ENCODE data around the gene CST5.
"Not testable (repeated sequence)": the region's sequence is repeated elsewhere in the genome, so short reads cannot be mapped to it uniquely, and the experiment has no call there.

CST5 gene

DNA sequence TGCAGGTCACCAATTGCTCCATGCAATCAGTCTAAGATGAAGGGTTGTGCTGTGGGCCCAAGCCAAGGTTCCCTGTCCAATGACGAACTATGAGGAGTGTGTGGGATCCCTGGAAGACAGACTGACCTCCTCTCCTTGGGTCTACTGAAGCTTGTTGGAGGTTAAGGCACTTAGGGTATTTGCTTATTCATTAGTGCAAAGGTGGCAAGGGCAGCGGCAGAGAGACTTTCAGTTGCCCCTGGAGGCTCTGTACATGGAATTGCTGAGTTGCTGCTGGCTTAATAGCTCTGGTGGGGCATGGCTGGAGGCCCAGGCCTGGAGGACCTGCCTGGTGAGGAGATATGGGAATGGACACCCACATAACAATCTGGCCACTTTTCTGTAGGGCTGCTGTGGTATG, 29.8 kb upstream of the CST5 start:
- Histone ChIP-seq H3K27me3 (replicated peaks; ENCODE audit: insufficient read depth, low read length) (no peaks in the 10 kb centered on the region), H4K20me1 (ENCODE audit: insufficient read depth, low read length) (no peaks in the 10 kb centered on the region), H3K4me1 (ENCODE audit: low read length) (no peaks in the 10 kb centered on the region), H3K79me2 (ENCODE audit: low read length) (no peaks in the 10 kb centered on the region), H3K4me3 (ENCODE audit: low read length) (no peak overlapping the region), H3K4me2 (ENCODE audit: low read depth, low read length) (no peak overlapping the region), H3F3A (ENCODE audit: insufficient read depth, low read length) (no peaks in the 10 kb centered on the region), H3K36me3 (replicated peaks; ENCODE audit: insufficient read depth, low read length) (no peaks in the 10 kb centered on the region), H3K9me3 (replicated peaks; ENCODE audit: insufficient read depth, low read length) (no peaks in the 10 kb centered on the region), H3K9me2 (replicated peaks; ENCODE audit: insufficient read depth, low read length) (no peaks in the 10 kb centered on the region), H2AFZ (ENCODE audit: low read length) (no peak overlapping the region), H3K27ac (ENCODE audit: low read length) (no peak overlapping the region), H3K9ac (ENCODE audit: low read length) (no peak overlapping the region)
- TF ChIP-seq EZH2phosphoT487 (IDR thresholded peaks at IDR 0.05; ENCODE audit: low read length): no peak
- TF ChIP-seq, protein P1, sequence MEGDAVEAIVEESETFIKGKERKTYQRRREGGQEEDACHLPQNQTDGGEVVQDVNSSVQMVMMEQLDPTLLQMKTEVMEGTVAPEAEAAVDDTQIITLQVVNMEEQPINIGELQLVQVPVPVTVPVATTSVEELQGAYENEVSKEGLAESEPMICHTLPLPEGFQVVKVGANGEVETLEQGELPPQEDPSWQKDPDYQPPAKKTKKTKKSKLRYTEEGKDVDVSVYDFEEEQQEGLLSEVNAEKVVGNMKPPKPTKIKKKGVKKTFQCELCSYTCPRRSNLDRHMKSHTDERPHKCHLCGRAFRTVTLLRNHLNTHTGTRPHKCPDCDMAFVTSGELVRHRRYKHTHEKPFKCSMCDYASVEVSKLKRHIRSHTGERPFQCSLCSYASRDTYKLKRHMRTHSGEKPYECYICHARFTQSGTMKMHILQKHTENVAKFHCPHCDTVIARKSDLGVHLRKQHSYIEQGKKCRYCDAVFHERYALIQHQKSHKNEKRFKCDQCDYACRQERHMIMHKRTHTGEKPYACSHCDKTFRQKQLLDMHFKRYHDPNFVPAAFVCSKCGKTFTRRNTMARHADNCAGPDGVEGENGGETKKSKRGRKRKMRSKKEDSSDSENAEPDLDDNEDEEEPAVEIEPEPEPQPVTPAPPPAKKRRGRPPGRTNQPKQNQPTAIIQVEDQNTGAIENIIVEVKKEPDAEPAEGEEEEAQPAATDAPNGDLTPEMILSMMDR (IDR thresholded peaks at IDR 0.05; ENCODE audit: low read length): no peak
- TF ChIP-seq EZH2 (optimal IDR thresholded peaks at IDR 0.05; ENCODE audit: low read depth, low read length): no peak
- DNase-seq: no peak

- Histone ChIP-seq H3K9me2 (replicated peaks; ENCODE audit: insufficient read depth, low read length) (no peaks in the 10 kb centered on the region), H3K4me2 (ENCODE audit: low read depth, low read length) (no peak overlapping the region), H3K4me1 (ENCODE audit: low read length) (no peaks in the 10 kb centered on the region), H3K79me2 (ENCODE audit: low read length) (no peaks in the 10 kb centered on the region), H3K4me3 (ENCODE audit: low read length) (no peak overlapping the region), H3K27me3 (replicated peaks; ENCODE audit: insufficient read depth, low read length) (no peaks in the 10 kb centered on the region), H3F3A (ENCODE audit: insufficient read depth, low read length) (no peaks in the 10 kb centered on the region), H3K27ac (ENCODE audit: low read length) (no peak overlapping the region), H3K9ac (ENCODE audit: low read length) (no peak overlapping the region), H4K20me1 (ENCODE audit: insufficient read depth, low read length) (no peaks in the 10 kb centered on the region), H3K9me3 (replicated peaks; ENCODE audit: insufficient read depth, low read length) (no peaks in the 10 kb centered on the region), H3K36me3 (replicated peaks; ENCODE audit: insufficient read depth, low read length) (no peaks in the 10 kb centered on the region), H2AFZ (ENCODE audit: low read length) (no peak overlapping the region)
- TF ChIP-seq EZH2 (optimal IDR thresholded peaks at IDR 0.05; ENCODE audit: low read depth, low read length) (no peak), EZH2phosphoT487 (IDR thresholded peaks at IDR 0.05; ENCODE audit: low read length) (no peak)
- TF ChIP-seq, protein P1 (IDR thresholded peaks at IDR 0.05; ENCODE audit: low read length): no peak
- no peak for DNase-seq
These were observed 28.0 kb upstream of the CST5 start for GRCh38 chr20:23907579-23907978.

DNA sequence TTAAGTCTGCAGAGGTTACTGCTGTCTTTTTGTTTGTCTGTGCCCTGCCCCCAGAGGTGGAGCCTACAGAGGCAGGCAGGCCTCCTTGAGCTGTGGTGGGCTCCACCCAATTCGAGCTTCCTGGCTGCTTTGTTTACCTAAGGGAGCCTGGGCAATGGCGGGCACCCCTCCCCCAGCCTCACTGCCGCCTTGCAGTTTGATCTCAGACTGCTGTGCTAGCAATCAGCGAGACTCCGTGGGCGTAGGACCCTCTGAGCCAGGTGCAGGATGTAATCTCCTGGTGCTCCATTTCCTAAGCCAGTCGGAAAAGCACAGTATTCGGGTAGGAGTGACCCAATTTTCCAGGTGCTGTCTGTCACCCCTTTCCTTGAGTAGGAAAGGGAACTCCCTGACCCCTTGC, 22.8 kb upstream of the CST5 start:
- not testable (repeated sequence) for H3K36me3 ChIP-seq (replicated peaks; ENCODE audit: insufficient read depth, low read length); H3K4me3 ChIP-seq (ENCODE audit: low read length); H3K9ac ChIP-seq (ENCODE audit: low read length); H3K4me2 ChIP-seq (ENCODE audit: low read depth, low read length); H3K4me1 ChIP-seq (ENCODE audit: low read length); H3K9me3 ChIP-seq (replicated peaks; ENCODE audit: insufficient read depth, low read length); H2AFZ ChIP-seq (ENCODE audit: low read length); H3F3A ChIP-seq (ENCODE audit: insufficient read depth, low read length); H3K27ac ChIP-seq (ENCODE audit: low read length); H3K79me2 ChIP-seq (ENCODE audit: low read length); H4K20me1 ChIP-seq (ENCODE audit: insufficient read depth, low read length); H3K27me3 ChIP-seq (replicated peaks; ENCODE audit: insufficient read depth, low read length); H3K9me2 ChIP-seq (replicated peaks; ENCODE audit: insufficient read depth, low read length); DNase-seq

DNA sequence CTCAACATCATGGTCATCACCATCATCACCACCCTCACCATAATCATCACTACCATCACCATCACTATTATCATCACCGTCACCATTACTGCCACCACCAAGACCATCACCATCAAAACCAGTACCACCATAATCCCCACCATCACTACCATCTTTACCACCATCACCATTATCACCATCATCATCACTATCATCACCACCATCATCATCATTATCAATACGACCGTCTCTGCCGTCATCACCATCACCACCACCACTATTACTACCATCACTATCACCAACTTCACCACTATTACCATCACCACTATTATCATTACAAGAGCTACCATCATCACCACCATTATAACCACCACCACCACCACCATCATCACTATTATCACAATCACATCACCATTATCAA, 11.3 kb upstream of the CST5 start:
- H3K4me3 ChIP-seq (ENCODE audit: low read length); H2AFZ ChIP-seq (ENCODE audit: low read length); H4K20me1 ChIP-seq (ENCODE audit: insufficient read depth, low read length); H3K79me2 ChIP-seq (ENCODE audit: low read length); H3K36me3 ChIP-seq (replicated peaks; ENCODE audit: insufficient read depth, low read length); H3F3A ChIP-seq (ENCODE audit: insufficient read depth, low read length); H3K9ac ChIP-seq (ENCODE audit: low read length); H3K4me2 ChIP-seq (ENCODE audit: low read depth, low read length); H3K27me3 ChIP-seq (replicated peaks; ENCODE audit: insufficient read depth, low read length); H3K9me3 ChIP-seq (replicated peaks; ENCODE audit: insufficient read depth, low read length); H3K9me2 ChIP-seq (replicated peaks; ENCODE audit: insufficient read depth, low read length); DNase-seq; H3K4me1 ChIP-seq (ENCODE audit: low read length); H3K27ac ChIP-seq (ENCODE audit: low read length): not testable (repeated sequence)
